GM19452 (cell line): ENCODE results near the gene SHANK2.

Source experiments
- ATAC-seq: cut with Tn5 transposase; IDR thresholded peaks from one replicate; pipeline ENCODE4 v1.9.1; 2021; ENCODE audit not compliant: unreplicated experiment

SHANK2 gene

DNA sequence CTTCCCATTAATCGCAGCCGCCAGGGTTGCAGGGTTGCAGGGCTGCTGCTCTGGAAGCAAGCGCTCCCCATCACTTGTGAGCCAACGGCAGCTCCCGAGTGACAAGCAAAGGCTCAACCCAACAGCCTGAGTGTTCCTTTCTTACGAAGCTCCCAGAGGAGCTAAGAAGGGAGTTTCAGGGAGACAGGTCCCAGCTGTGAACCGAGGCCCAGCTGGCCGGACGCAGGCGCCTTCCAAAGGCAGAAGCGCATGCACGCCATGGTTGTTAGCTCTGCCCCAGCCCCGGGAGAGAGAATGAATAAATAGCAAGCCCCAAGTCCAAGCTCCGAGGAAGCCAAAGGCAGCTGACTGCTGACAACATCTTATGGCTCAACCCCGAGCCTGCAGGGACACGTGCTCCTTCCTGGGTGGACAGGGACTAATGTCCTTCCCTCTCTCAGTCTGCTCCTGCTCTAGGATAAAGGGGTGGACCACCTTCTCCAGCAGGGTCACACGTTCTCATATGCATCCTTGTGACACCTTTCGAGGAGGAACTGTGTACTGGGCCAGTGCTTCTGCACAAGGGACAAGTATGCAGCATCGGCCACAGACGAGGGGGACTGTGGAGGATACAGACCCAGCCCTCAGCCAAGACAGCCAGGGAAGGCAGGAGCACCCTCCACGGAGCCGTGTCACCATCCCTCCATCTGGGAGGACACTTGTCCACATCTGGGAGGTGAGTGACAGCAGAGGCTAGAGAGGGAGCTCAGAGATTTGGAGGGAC lies 29.9 kb downstream of the SHANK2 start:
- no peak for ATAC-seq

DNA sequence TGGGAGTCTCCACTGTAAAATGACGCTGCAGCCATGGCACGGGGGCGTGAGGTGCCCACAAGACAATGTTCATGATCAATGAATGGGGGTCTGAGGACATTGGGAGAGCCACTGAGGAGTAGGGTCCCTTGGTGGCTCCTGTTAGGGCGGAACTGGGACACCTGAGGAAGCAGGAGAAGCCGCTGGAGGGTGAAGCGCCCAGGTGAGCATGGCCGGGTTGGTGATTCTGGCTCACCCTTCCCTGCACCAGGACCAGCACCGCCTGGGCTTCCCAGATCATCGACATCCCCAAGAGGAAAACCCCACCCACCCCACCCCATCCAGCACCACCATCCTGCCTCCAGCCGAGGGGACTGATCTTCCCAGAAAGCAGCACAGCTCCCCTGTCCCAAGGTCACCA lies 30.6 kb downstream of the SHANK2 start:
- ATAC-seq, result no peak

DNA sequence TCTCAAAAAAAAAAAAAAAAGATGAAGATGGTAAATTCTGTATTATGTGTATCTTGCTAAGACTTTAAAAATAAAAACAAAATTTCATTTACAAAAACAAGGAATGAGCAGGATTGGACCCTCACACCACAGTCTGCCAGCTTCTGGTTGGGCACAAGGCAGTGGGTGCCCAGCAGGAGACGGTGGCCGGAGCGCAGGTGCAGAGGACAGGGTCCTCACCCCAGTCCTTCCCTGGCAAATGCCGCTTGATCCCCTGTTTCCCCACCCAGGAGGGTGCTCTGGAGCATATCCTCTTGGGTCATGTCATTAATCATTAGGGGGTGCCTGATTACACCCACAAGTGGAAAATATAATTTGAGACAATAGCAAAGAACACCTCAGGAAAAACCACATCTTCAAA lies 31.2 kb downstream of the SHANK2 start:
- no peak for ATAC-seq

DNA sequence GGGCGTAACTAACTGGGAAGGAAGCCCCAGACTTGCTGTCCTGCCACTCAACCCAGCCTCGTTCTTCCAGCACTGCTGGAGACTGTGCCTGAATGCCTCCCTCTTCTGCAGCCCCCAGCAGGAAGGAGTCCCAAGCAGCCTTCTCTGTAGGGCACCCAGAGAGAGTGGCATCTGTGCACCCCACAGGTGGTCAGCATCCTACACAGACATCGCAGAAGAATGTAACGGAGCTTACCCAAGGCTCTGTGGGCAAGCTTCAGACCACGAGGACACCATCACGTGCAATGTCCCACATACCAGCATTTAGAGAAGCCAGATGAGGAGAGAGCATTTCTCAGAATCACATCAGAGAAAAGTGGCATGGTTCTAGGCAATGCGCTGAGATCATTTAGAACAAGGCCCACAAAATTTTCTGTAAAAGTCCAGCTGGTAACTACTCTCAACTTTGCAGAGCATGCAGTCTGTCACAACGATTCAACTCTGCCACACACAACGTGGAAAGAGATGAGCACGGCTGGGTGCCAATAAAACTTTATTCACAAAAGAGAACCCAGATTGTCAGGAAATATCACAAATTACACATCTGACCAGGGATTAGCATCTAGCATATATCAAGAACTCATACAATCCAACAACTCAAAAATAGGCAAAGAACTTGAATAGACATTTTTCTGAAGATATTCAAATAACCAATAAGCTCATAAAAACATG lies 33.4 kb downstream of the SHANK2 start:
- no peak for ATAC-seq

DNA sequence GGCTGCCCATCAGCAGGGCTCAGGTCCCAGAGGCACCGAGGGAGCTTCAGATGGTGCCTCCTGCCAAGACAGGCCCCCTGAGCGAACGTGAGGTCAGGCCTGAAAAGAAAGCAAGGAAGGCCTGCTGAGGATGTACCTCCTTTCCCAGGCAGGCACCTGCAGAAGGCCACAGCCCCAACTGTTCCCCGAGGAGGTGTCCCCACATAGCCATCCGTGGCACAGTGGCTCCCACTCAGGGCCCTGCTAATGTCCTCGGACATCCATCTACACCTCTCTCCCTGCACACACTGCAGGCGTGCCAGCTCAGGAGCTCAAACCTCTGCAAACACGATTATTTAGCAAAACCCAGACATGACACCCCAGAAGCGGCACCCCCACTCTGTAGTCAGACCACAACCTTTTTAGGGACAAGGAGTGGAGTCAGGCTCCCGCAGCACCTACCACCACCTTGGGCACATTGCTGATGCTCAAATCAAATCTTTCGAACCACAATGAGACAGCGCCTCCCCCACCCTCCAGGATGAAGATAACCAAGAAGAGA lies 36.9 kb downstream of the SHANK2 start:
- no peak for ATAC-seq

DNA sequence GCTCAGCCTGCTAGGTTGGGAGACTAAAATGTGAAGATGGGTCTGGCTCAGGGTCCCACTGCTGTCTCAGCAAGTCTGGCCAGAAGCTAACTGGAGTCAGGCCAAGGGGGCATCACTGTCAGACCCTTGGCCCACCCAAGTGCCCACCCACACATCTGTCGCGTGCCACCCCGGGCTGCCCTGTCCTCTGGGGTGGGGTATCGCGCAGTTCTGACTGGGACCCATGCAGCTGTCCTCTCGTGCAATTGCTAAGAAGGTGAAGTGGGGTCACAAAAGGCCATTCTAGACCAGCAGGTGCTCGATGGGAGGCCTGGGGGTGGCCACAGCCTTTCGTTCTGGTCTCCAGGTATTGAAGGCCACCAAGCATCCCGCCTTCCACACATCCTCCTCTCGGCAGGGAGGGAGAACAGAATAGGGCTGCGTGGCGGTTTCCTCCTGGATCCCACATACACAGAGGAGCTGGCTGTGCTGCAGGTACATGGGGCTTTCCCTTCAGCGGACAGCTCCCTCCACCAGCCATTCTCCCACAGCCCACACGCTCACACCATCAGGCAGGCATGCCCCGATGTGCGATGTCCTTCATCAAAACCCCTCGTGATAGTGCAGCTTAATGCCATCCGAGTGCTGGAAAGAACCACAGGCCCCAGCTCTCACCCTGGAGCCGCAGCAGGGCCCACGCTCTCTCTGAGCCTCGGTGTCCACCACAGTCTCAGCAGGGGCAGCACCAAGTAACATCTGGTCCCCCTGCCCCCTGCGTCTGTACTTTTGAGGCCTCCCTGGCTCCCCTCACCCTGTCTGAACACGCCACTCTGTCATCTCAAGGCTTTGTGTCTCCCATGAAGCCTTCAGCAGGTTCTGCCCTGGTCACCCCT lies 37.6 kb downstream of the SHANK2 start:
- ATAC-seq, result no peak

DNA sequence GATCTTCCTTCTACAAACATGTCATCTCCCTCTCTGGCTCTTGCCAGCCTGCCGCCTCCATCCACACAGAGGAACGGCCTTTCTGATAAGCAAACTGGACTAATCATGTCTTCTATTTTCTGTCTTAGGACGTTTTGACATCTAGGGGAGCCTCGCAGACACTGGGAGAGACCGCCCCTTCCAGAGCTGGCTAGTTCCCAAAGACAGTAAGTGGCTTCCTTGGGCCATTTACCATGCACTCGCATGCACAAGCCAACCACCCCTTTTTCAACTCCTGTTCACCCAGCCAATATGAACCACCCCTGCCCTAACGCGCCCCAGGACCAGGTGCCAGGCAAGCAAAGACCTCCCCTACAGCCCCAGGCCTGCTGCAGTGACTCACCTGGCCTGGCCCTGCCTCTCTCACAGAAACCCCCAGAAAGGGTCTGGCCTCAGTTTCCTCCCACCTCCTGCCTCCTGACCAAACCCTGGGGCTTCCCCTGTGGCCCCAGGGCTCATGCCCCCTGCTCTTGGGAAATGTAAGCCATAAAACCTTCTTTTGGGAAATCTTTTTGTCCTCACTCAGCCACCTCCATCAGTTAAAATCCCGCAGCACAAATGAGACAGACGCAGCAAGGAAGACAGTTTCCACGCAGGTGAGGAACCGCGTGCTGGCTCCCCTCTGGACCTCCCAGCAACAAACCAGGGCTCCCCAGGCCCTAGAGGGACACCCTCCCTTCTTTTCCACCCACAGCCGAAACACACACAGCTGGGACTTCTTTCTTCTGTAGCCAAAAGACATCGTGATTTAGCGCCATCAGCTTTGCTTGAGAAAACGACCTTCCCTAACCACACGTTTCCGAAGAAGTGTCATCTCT lies 38.5 kb downstream of the SHANK2 start:
- ATAC-seq, result no peak

DNA sequence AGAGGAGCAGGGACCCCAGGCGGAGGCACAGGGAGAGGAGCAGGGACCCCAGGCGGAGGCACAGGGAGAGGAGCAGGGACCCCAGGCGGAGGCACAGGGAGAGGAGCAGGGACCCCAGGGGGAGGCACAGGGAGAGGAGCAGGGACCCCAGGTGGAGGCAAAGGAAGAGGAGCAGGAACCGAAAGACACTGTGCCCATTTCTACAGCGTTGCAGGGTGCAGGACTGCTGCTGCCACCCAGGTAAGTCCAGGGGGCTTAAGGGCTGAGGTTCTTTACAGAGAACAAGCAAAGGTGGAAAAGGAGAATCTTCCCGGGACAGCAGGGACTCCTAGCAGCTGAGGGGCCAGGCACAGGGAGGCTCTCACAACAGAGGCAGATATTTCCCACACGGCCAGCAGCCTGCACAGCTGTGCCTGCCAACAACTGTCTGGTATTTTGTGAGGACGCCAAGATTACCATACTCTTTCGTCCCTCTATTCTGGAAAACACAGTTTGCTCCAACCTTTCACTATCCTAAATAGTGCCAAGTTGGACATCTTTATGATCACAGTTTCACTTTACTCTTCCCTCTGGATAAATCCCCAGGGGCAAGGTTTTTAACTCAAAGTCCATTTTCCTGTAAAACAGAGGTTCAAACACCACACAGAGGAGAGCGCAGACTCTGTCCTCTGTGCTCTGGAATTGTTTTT lies 39.4 kb downstream of the SHANK2 start:
- no peak for ATAC-seq

DNA sequence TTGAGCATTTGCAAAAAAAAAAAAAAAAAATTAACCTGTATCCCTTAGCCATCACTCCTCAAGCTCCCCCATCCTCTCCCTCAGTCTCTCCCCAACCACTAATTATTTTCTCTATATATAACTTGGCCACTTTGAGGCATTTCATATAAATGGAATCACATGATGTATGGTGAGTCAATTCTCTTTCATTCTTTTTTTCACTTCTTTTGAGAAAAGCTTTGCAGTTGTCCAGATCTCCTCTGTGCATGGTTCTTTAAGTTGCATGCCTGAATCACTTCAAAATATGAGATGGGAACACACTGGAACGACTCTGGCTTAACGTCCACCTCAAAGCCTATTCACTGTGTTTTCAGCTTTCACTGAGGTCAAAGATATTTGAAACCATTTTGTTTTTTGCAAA lies 40.7 kb downstream of the SHANK2 start:
- no peak for ATAC-seq

DNA sequence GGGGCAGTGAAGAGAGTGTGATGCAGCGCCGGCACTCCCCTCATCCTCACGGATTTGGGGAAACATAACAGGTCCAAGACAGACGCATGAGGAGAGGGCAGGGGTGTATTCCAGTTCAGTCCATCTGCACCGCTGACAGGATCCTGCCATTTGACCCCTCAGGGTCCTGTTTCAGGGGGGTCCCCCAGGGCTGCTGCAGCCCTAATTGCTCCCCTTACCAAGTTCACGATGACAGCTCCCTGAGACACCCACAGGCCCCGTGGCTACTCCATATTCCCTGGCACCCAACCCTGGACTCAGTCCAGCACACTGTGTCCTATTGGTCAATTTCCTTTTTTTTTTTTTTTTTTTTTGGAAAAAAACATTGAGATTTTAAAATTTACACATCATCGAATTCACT lies 41.5 kb downstream of the SHANK2 start:
- ATAC-seq, result no peak

DNA sequence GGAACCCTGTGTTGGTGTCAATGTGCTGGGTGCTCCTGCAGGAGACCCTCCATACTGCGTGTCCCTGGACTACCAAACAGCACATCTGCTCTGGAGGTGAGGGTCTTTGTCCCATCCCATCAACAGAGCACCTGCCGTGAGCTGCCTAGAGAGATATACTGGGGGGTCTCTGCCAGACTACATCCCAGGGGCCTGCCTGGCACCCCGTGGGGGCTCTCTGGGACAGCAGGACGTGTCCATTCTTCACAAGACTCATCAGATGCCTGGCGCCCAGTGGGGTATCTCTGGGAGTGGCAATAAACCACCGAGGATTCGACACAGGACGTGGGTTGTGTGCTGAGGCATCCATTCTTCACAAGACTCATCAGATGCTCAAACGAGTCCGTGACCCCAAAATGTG lies 42.7 kb downstream of the SHANK2 start:
- no peak for ATAC-seq

DNA sequence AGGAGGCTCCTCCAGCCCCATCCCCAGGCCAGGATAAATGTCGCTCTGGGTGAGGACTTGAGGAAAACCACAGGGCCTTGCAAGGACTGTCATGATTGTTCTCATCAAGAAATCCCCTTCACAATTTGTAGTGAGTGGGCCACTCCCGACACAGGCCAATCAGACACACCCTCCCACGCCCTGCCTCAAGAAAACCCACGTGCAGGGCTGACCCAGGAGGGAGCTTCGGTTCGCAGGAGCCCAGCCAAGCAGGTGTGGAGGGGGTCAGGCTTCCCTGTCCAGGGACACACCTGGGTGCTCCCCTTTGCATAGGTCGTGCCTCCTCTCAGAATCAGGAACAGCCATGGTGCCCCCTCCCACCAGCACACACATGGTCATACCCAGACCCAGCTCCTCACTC lies 43.2 kb downstream of the SHANK2 start:
- ATAC-seq, result no peak

DNA sequence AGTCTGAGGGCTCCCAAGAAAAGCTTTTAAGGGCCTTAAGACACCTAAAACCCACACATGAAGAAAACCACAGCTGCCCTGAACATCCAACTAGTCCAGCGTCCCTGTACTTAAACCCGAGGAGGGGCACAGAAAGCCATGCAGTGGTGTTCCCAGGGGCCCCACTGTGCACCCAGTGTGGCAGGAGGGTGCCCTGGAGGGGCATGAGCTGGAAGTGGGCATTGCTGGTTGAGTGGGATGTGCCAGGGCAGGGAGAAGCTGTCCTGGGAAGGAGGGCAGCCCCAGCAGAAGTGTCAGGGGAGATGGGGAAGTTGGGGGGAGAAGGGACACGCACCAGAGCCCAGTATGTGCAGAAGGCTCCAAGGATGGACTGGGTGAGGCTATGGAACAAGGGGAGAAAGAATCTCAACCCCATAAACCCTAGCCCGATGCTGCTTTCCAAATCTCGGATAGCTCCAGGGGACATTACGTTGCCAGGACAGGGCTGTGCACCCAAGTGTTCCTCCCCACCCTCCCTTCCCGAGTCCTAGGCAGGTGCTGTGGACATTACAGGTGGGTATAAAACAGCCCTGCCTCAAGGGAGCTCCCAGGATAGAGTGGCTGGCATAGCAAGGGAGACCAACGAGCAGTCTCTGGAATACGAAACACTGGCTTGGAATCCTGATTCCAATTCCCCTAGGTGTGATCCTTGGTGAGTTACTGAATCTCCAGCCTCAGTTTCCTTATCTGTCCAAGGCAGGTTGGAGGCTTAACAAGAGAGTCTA lies 44.2 kb downstream of the SHANK2 start:
- no peak for ATAC-seq

DNA sequence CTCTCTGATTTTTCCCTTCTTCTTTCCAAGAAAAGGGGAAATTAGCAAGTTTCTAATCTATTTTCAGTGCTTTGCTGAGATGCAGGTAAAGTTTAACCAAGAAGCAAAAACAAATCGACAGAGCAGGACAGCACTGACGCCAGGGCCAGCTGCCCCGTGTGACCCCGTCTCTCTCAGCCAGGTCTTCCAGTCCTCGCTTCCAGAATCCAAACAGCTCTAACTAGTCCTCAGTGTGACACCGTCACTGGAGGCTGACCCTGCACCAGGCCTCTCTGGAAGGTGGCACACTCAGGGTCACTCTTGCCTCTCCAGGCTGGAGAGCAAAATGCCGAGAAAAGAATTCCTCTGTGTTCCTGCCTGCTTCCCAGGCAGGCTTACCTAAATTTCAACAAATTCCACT lies 44.8 kb downstream of the SHANK2 start:
- ATAC-seq, result no peak

DNA sequence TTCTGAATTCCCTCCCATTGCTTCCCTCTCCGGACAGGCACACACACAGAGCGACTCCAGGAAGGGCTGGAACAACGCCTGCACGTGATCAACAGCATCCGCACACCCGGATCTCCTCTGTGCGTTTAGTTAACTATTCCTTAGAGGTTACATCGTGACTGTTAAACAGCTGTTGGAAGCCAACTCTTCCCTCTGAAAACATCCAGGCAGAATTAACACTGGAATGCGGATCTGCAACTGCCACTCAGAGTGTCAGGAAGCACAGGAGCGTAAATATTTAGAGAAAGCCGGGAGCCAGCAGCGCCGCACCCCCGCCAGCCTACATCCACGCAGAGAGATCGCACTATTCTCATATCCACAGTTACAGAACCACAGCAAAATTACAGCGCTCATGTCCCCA lies 46.2 kb downstream of the SHANK2 start:
- no peak for ATAC-seq

DNA sequence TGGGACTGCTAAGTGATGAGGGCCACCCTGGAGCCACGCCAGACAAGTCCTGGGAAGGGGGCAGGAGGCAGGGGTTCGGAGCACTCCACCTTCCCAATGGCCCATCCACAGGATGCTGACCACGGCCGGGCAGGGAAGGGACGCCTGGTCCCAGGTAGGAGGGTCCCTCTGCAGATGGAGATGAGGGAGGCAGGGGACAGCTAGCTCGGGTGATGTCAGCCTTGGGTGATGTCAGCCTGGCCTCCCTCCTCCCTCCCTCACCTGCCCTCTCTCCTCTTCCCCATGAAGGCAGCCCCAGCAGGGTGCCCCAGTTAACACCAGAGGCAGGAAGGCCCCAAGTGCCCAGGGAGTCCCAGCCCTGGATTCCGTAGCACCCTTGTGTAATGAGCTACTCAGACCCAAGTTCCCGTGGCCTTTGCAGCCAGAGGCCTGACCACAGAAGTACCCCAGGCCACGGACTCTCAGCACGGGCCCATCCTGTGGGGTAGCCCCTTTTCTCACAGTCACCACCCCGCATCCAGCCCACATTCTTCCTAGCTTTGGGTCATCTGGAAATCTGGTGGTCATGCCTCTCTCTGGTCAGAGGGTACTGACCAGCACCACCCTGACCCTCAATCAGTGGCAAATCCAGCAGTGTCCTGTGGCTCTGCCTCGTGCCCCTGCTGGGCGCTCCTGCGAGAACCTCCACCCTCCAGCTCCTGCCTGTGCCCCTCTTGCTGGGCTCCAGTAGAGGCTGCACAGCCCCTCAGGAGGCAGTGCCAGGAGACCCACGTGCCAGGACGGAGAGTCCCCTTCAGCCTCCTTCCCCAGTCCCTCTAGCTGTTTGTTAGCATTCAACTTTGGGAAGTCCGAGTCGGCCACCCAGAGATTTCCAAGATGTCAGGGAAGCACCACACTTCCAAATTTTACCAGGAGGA lies 47.4 kb downstream of the SHANK2 start:
- no peak for ATAC-seq

DNA sequence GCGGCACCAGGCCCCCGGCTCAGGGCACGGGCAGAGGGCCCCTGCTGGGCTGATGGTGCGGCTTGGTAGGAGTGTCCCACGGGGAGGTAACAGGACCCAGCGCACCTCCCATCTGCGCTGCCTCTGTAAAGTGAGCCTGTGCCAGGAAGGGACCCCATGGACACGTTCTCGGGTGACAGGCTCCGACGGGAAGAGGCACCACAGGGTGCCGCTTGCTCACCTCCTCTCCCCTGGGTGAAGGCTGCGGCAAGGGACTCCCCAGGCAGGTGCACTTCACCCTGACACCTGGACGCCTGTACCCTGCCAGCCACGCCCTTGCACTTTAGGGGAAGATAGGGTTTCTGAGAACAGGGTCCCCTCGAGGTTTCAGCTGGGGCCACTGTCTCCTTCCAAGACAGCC lies 48.1 kb downstream of the SHANK2 start:
- no peak for ATAC-seq

DNA sequence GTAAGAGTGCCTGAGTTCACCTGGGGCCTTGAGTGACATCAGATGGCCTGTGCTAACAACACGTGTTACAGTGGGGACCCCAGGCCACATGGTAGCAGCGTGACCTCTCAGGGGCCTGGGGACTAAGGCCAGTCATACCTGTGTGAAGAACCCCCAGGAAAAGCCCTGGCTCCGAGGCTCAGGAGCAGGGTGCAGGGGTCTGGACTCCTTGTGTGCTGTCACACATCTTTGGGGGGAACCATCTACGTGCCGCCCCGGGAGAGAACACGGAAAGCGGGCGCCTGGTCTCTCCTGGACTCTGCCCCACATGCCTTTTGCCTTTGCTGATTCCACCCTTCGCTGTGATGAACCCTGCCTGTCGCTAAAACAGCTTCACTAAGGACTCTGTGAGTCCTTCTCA lies 48.7 kb downstream of the SHANK2 start:
- no peak for ATAC-seq
